Loucy (cell line): ENCODE data around the gene CDH13.

Source experiments
- H2AFZ ChIP-seq: fragments of 200-600 bp; sonication (generic); 2 replicates; pipeline ENCODE4 v1.6.0; 2016; ENCODE audit warnings: antibody characterized with exemption, mild to moderate bottlenecking, low read length, moderate library complexity
- H3F3A ChIP-seq: fragments of 200-600 bp; 2 replicates; pipeline ENCODE4 v1.6.0; 2016; ENCODE audit warnings: antibody characterized with exemption, low read depth, mild to moderate bottlenecking
- H3K27me3 ChIP-seq: fragments of 200-600 bp; sonication (generic); 2 replicates; pipeline ENCODE4 v1.6.1; 2014; ENCODE audit warnings: low read length, mild to moderate bottlenecking; ENCODE audit not compliant: insufficient read depth, poor library complexity, severe bottlenecking
- H3K36me3 ChIP-seq: fragments of 200-600 bp; sonication (generic); 2 replicates; pipeline ENCODE4 v1.6.1; 2016; ENCODE audit warnings: low read length; ENCODE audit not compliant: insufficient read depth
- H3K4me1 ChIP-seq: fragments of 200-600 bp; sonication (generic); 2 replicates; pipeline ENCODE4 v1.5.1; 2014; ENCODE audit warnings: low read length, mild to moderate bottlenecking; ENCODE audit not compliant: insufficient read depth, poor library complexity, severe bottlenecking
- H3K4me2 ChIP-seq: fragments of 200-600 bp; sonication (generic); 2 replicates; pipeline ENCODE4 v1.6.0; 2014; ENCODE audit warnings: antibody characterized with exemption, low read length, low read depth, mild to moderate bottlenecking; ENCODE audit not compliant: poor library complexity, severe bottlenecking
- H3K4me3 ChIP-seq: fragments of 200-600 bp; sonication (generic); 2 replicates; pipeline ENCODE4 v1.5.1; 2014; ENCODE audit warnings: low read length, mild to moderate bottlenecking, mixed read lengths; ENCODE audit not compliant: poor library complexity, severe bottlenecking
- H3K79me2 ChIP-seq: fragments of 200-600 bp; sonication (generic); 2 replicates; pipeline ENCODE4 v1.6.1; 2014; ENCODE audit warnings: low read length; ENCODE audit not compliant: insufficient read depth
- H3K9ac ChIP-seq: fragments of 200-600 bp; sonication (generic); 2 replicates; pipeline ENCODE4 v1.6.0; 2014; ENCODE audit warnings: mild to moderate bottlenecking, low read depth, low read length, moderate library complexity; ENCODE audit not compliant: poor library complexity, severe bottlenecking
- H3K9me2 ChIP-seq: fragments of 200-600 bp; sonication (generic); replicated peaks from 2 replicates; pipeline ENCODE4 v1.6.1; 2016; ENCODE audit warnings: low read depth, low read length, mixed read lengths
- H3K9me3 ChIP-seq: fragments of 200-600 bp; sonication (generic); 2 replicates; pipeline ENCODE4 v1.6.1; 2014; ENCODE audit warnings: mild to moderate bottlenecking, antibody characterized with exemption, low read length, low read depth; ENCODE audit not compliant: insufficient read depth
- H4K20me1 ChIP-seq: fragments of 200-600 bp; sonication (generic); 2 replicates; pipeline ENCODE4 v1.6.0; 2014; ENCODE audit warnings: antibody characterized with exemption, low read length, mild to moderate bottlenecking; ENCODE audit not compliant: insufficient read depth, poor library complexity, severe bottlenecking
- EZH2phosphoT487 ChIP-seq: fragments of 200-600 bp; IDR thresholded peaks from 2 replicates; pipeline ENCODE4 v1.6.1; 2018; ENCODE audit warnings: antibody characterized with exemption, mild to moderate bottlenecking, moderate library complexity, borderline replicate concordance
- TF ChIP-seq, protein P1 (sequence below): fragments of 200-600 bp; sonication (generic); conservative IDR thresholded peaks from 2 replicates; pipeline ENCODE4 v1.5.1; 2014; ENCODE audit warnings: mild to moderate bottlenecking, antibody characterized with exemption, low read length

Gene CDH13

DNA sequence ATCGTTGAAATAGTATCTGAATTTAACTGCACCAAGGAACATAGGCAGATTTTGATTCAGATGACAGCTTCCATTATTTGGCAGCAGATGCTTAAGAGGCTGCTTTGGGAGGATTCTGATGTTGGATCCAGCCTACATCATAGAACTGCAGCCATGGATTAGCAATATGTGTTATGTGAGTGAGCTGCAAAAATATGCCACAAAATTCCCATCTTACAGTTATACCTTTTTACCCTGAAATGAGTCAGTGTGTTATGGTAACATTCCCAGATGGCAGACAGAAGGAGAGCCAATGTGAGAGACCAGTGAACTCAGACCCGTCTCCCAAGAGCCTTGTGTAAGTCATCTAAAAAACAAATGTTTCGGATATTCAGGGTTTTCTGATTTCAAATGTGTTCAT is 206.1 kb downstream of the CDH13 start:
- Histone ChIP-seq H3K79me2 (no peaks in the 10 kb centered on the region), H3K4me3 (no peak overlapping the region), H4K20me1 (no peaks in the 10 kb centered on the region), H3K27me3 (no peaks in the 10 kb centered on the region), H3K4me1 (no peaks in the 10 kb centered on the region), H3K9me2 (no peaks in the 10 kb centered on the region), H3K9ac (no peak overlapping the region), H3K4me2 (no peak overlapping the region), H2AFZ (no peak overlapping the region), H3F3A (no peaks in the 10 kb centered on the region), H3K9me3 (0 out of 2 replicates have a peak, but pooled peaks cover 3% of the 10 kb centered on the region), H3K36me3 (no peaks in the 10 kb centered on the region)
- TF ChIP-seq, protein P1, sequence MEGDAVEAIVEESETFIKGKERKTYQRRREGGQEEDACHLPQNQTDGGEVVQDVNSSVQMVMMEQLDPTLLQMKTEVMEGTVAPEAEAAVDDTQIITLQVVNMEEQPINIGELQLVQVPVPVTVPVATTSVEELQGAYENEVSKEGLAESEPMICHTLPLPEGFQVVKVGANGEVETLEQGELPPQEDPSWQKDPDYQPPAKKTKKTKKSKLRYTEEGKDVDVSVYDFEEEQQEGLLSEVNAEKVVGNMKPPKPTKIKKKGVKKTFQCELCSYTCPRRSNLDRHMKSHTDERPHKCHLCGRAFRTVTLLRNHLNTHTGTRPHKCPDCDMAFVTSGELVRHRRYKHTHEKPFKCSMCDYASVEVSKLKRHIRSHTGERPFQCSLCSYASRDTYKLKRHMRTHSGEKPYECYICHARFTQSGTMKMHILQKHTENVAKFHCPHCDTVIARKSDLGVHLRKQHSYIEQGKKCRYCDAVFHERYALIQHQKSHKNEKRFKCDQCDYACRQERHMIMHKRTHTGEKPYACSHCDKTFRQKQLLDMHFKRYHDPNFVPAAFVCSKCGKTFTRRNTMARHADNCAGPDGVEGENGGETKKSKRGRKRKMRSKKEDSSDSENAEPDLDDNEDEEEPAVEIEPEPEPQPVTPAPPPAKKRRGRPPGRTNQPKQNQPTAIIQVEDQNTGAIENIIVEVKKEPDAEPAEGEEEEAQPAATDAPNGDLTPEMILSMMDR, result no peak
- no peak for TF ChIP-seq EZH2phosphoT487

DNA sequence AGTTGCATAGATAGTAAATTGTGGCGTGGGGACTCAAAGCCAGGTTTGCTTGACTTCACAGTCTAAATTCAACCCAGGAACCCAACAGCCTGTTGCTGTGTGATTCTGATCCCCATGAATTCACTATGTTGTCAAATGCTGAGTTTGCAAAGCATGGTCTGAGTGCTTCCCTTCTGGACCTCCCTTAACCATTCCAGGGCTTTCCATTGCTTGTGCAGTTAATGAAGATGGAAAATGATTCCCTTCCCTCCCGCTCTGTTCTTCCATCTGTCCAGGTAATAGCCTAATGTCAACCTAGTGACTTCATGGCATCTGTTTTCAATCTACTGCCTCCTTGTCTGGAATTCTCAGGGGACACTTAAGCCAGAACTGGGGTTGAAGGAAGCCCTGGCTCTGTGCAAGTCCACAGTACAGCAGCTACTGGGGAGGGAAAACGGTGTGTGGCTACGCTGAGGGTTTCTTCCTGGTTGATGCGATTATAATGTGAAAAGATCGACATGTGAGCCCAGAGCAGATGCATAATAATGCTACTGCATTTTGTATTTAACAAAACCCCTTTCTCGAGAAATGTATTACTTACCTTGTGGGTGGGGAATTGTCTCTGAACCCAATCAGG is 206.7 kb downstream of the CDH13 start:
- Histone ChIP-seq H3K9me2 (no peaks in the 10 kb centered on the region), H3K4me1 (no peaks in the 10 kb centered on the region), H3K9ac (no peak overlapping the region), H3K36me3 (no peaks in the 10 kb centered on the region), H3K4me2 (no peak overlapping the region), H3K9me3 (0 out of 2 replicates have a peak, but pooled peaks cover 3% of the 10 kb centered on the region), H3K4me3 (no peak overlapping the region), H3F3A (no peaks in the 10 kb centered on the region), H4K20me1 (no peaks in the 10 kb centered on the region), H2AFZ (no peak overlapping the region), H3K27me3 (no peaks in the 10 kb centered on the region), H3K79me2 (no peaks in the 10 kb centered on the region)
- TF ChIP-seq EZH2phosphoT487, result no peak

DNA sequence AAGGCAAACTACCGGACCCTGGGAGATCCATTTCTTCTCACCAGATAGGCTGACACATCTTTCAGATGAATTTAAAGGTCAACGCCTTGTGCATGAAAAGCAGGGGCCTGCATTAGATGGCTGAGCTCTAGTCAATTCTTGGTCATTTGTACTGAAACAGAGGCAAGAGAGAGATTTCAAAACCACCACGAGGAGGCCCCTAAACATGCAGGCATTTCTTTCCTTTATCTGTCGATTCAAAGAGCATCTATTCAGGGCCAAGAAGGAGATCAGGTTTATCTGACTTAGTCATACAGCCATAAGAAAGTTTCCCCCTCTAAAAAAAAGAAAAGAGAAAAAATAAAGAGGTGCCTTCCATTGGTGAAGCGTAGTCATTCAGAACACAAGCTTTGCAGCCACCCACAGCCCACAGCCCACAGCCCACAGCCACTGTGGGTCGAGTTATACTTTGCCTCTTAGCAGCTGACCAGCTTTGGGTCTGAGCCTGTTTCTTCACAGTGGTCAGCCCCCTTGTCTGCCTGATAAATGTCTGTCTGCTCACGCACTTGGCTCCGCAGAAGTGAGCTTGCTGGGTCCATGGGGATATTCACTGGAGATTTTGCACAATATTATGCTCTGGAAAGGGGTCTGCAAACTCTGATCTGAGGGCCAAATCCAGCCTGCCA is 207.5 kb downstream of the CDH13 start:
- H3K9me3 ChIP-seq, result peaks cover 4% of the 10 kb centered on the region; the same call in 1 of the 2 replicates
- H3F3A ChIP-seq, result no peaks in the 10 kb centered on the region
- H3K4me2 ChIP-seq, result no peak overlapping the region
- no peak overlapping the region for H2AFZ ChIP-seq
- no peaks in the 10 kb centered on the region for H3K79me2 ChIP-seq
- H4K20me1 ChIP-seq, result no peaks in the 10 kb centered on the region
- no peak overlapping the region for H3K9ac ChIP-seq
- no peaks in the 10 kb centered on the region for H3K4me1 ChIP-seq
- no peak for TF ChIP-seq EZH2phosphoT487
- TF ChIP-seq, protein P1, result no peak
- no peak overlapping the region for H3K4me3 ChIP-seq
- H3K9me2 ChIP-seq, result no peaks in the 10 kb centered on the region
- no peaks in the 10 kb centered on the region for H3K27me3 ChIP-seq
- no peaks in the 10 kb centered on the region for H3K36me3 ChIP-seq
